GM23248 (cell line): ENCODE data around the gene WWC1. TPM values are rescaled to one million over a fixed set of nuclear protein-coding genes. Genes with fewer than 3 reads are reported as not detected.

Experiments used
- DNase-seq: peaks from one replicate; pipeline ENCODE4 v3.0.0-alpha.2; 2015
- H2AFZ ChIP-seq: fragments of 200-600 bp; sonication (generic); 2 replicates; pipeline ENCODE4 v1.6.1; 2016; ENCODE audit warnings: antibody characterized with exemption
- H3F3A ChIP-seq: fragments of 200-600 bp; sonication (generic); 2 replicates; pipeline ENCODE4 v1.6.1; 2016; ENCODE audit warnings: mild to moderate bottlenecking, antibody characterized with exemption, mixed run types; ENCODE audit not compliant: insufficient read depth
- H3K27ac ChIP-seq: fragments of 200-600 bp; sonication (generic); 2 replicates; pipeline ENCODE4 v1.5.1; 2016; ENCODE audit warnings: mild to moderate bottlenecking
- H3K27me3 ChIP-seq: fragments of 200-600 bp; sonication (generic); replicated peaks from 2 replicates; pipeline ENCODE4 v1.6.1; 2016; ENCODE audit warnings: mild to moderate bottlenecking; ENCODE audit not compliant: insufficient read depth
- H3K36me3 ChIP-seq: fragments of 200-600 bp; sonication (generic); 2 replicates; pipeline ENCODE4 v1.6.1; 2016; ENCODE audit warnings: low read depth, mild to moderate bottlenecking
- H3K4me1 ChIP-seq: fragments of 200-600 bp; sonication (generic); 2 replicates; pipeline ENCODE4 v1.6.1; 2016; ENCODE audit warnings: mild to moderate bottlenecking; ENCODE audit not compliant: insufficient read depth
- H3K4me2 ChIP-seq: fragments of 200-600 bp; sonication (generic); one replicate; pipeline ENCODE4 v1.6.1; 2016; ENCODE audit warnings: mild to moderate bottlenecking; ENCODE audit not compliant: unreplicated experiment
- H3K4me3 ChIP-seq: fragments of 200-600 bp; sonication (generic); 2 replicates; pipeline ENCODE4 v1.5.1; 2016; ENCODE audit warnings: mild to moderate bottlenecking
- H3K79me2 ChIP-seq: fragments of 200-600 bp; sonication (generic); 2 replicates; pipeline ENCODE4 v1.6.1; 2016; ENCODE audit warnings: mild to moderate bottlenecking; ENCODE audit not compliant: insufficient read depth
- H3K9ac ChIP-seq: fragments of 200-600 bp; sonication (generic); 2 replicates; pipeline ENCODE4 v1.6.1; 2016; ENCODE audit warnings: mild to moderate bottlenecking
- H3K9me2 ChIP-seq: fragments of 200-600 bp; sonication (generic); 2 replicates; pipeline ENCODE4 v1.6.1; 2016; ENCODE audit warnings: mixed run types, mild to moderate bottlenecking, moderate library complexity; ENCODE audit not compliant: insufficient read depth
- H3K9me3 ChIP-seq: fragments of 200-600 bp; sonication (generic); one replicate; pipeline ENCODE4 v1.6.1; 2017; ENCODE audit warnings: low read depth
- H4K20me1 ChIP-seq: fragments of 200-600 bp; sonication (generic); 2 replicates; pipeline ENCODE4 v1.6.0; 2016; ENCODE audit not compliant: insufficient read depth
- EZH2 ChIP-seq: fragments of 200-600 bp; sonication (generic); IDR thresholded peaks from 2 replicates; pipeline ENCODE4 v1.6.1; 2018; ENCODE audit warnings: antibody characterized with exemption, mild to moderate bottlenecking; ENCODE audit not compliant: insufficient read depth, poor library complexity, severe bottlenecking
- EZH2phosphoT487 ChIP-seq: fragments of 200-600 bp; sonication (generic); IDR thresholded peaks from 2 replicates; pipeline ENCODE4 v1.6.1; 2018; ENCODE audit warnings: antibody characterized with exemption, moderate library complexity, mild to moderate bottlenecking, low read depth; ENCODE audit not compliant: insufficient read depth
- WGBS, 2 experiments: methylation state at CpG; one replicate each; pipeline ENCODE4 v1.1.6; 2015 to 2017; ENCODE audit warnings: low lambda C conversion rate in 2 of 2, low coverage in 1 of 2; ENCODE audit errors: missing lambda C conversion rate in 2 of 2; 5-methylcytosine and 5-hydroxymethylcytosine counted together
- in situ Hi-C: fragments of 300-500 bp; cut with MboI; formaldehyde crosslinking; loops from 2 replicates; pipeline ENCODE4 v1.15.0; 2020
- polyA plus RNA-seq: library from polyadenylated mRNA; unstranded; fragments of >200 nt; fragmentation: Nextera tagmentation; extraction: Ambion mirVana; gene quantifications from 2 replicates; pipeline ENCODE4 v1.2.1, GENCODE V29; 2016
- total RNA-seq: library from RNA; depleted of rRNA; stranded (reverse); fragments of >200 nt; shearing (Covaris generic); gene quantifications from 2 replicates; pipeline ENCODE4 v1.2.3, GENCODE V29; 2014

WWC1 gene
- total and polyA plus RNA-seq, 2 experiments from 2014 or later: 1.8 to 7.1 TPM

GRCh38 chr5:168417731-168418429, 126.4 kb downstream of the WWC1 start:
- H3K9me2 ChIP-seq: no peaks in the 10 kb centered on the region
- no peak overlapping the region for H3K4me3 ChIP-seq
- no peak overlapping the region for H3K4me2 ChIP-seq
- H3K27me3 ChIP-seq: no peaks in the 10 kb centered on the region
- no peaks in the 10 kb centered on the region for H3K79me2 ChIP-seq
- H3K9me3 ChIP-seq: no peaks in the 10 kb centered on the region
- no peak for DNase-seq
- no peak for TF ChIP-seq EZH2phosphoT487
- TF ChIP-seq EZH2: no peak
- H3F3A ChIP-seq: no peaks in the 10 kb centered on the region
- no peak overlapping the region for H2AFZ ChIP-seq
- H4K20me1 ChIP-seq: no peaks in the 10 kb centered on the region
- no peak overlapping the region for H3K9ac ChIP-seq
- no peaks in the 10 kb centered on the region for H3K36me3 ChIP-seq
- no peaks in the 10 kb centered on the region for H3K4me1 ChIP-seq
- no peak overlapping the region for H3K27ac ChIP-seq
- 83 to 88% methylated on average over 10 of the region's 10 CpGs for WGBS, 2 experiments
- in situ Hi-C loops: no loop called here

- TF ChIP-seq EZH2 (no peak), EZH2phosphoT487 (no peak)
- Histone ChIP-seq H2AFZ (no peak overlapping the region), H3K4me1 (peaks cover 7% of the 10 kb centered on the region; the same call in 1 of the 2 replicates), H3K27ac (no peak overlapping the region), H3F3A (no peaks in the 10 kb centered on the region), H3K79me2 (no peaks in the 10 kb centered on the region), H3K27me3 (no peaks in the 10 kb centered on the region), H4K20me1 (no peaks in the 10 kb centered on the region), H3K9me2 (no peaks in the 10 kb centered on the region), H3K9me3 (no peaks in the 10 kb centered on the region), H3K4me2 (no peak overlapping the region), H3K4me3 (no peak overlapping the region), H3K36me3 (no peaks in the 10 kb centered on the region), H3K9ac (no peak overlapping the region)
- DNase-seq: no peak
- 92 to 94% methylated on average over 9 of the region's 9 CpGs for WGBS, 2 experiments
- in situ Hi-C loops: no loop called here
These were observed 129.0 kb downstream of the WWC1 start for GRCh38 chr5:168420461-168420860.

DNA sequence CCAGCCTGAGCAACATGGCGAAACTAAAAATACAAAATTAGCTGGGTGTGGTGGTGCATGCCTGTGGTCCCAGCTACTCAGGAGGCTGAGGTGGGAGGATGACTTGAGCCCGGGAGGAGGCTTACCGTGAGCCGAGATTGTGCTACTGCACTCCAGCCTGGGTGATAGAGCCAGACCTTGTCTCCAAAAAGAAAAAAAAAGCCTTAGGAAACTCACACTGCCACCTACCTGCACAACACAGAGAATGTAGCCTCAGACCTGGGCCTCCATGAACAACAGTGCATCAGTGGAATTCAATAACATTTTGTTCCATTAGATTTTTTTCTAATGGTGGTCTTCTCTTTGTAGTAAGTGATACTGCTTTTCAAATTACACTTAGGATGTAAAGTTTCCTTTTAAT, 131.0 kb downstream of the WWC1 start:
- Histone ChIP-seq H3F3A (no peaks in the 10 kb centered on the region), H3K4me1 (peaks cover 7% of the 10 kb centered on the region; the same call in 1 of the 2 replicates), H3K4me3 (no peak overlapping the region), H4K20me1 (no peaks in the 10 kb centered on the region), H3K36me3 (no peaks in the 10 kb centered on the region), H3K27me3 (no peaks in the 10 kb centered on the region), H3K9me3 (no peaks in the 10 kb centered on the region), H3K9me2 (no peaks in the 10 kb centered on the region), H3K27ac (no peak overlapping the region), H2AFZ (no peak overlapping the region), H3K9ac (no peak overlapping the region), H3K4me2 (no peak overlapping the region), H3K79me2 (no peaks in the 10 kb centered on the region)
- in situ Hi-C loops: no loop called here
- no peak for DNase-seq
- TF ChIP-seq EZH2 (no peak), EZH2phosphoT487 (no peak)
- whole genome bisulfite sequencing, 2 experiments: 97 to 98% methylated on average over 4 of the region's 4 CpGs

GRCh38 chr5:168423478-168423877, 132.0 kb downstream of the WWC1 start:
- H3K27me3 ChIP-seq: no peaks in the 10 kb centered on the region
- no peak overlapping the region for H3K27ac ChIP-seq
- WGBS, 2 experiments: 89 to 90% methylated on average over 6 to 9 of the region's 9 CpGs
- no peaks in the 10 kb centered on the region for H3K9me2 ChIP-seq
- DNase-seq: no peak
- H3K9ac ChIP-seq: no peak overlapping the region
- no peaks in the 10 kb centered on the region for H3K9me3 ChIP-seq
- H3K36me3 ChIP-seq: no peaks in the 10 kb centered on the region
- peaks cover 7% of the 10 kb centered on the region; the same call in 1 of the 2 replicates for H3K4me1 ChIP-seq
- H3K4me3 ChIP-seq: no peak overlapping the region
- no peaks in the 10 kb centered on the region for H3K79me2 ChIP-seq
- H4K20me1 ChIP-seq: no peaks in the 10 kb centered on the region
- TF ChIP-seq EZH2 (no peak), EZH2phosphoT487 (no peak)
- H3F3A ChIP-seq: no peaks in the 10 kb centered on the region
- no peak overlapping the region for H2AFZ ChIP-seq
- in situ Hi-C loops: no loop called here
- H3K4me2 ChIP-seq: no peak overlapping the region
